ENCODE data around the gene STPG4. TPM values are rescaled to one million over a fixed set of nuclear protein-coding genes. Genes with fewer than 3 reads are reported as not detected.
A peak's percentile ranks its signal among the peaks of the same experiment; 100 is the strongest.

The STPG4 gene
- total RNA-seq, 3 donors from 2014 or later = 0.32 TPM; not detected in 2

DNA sequence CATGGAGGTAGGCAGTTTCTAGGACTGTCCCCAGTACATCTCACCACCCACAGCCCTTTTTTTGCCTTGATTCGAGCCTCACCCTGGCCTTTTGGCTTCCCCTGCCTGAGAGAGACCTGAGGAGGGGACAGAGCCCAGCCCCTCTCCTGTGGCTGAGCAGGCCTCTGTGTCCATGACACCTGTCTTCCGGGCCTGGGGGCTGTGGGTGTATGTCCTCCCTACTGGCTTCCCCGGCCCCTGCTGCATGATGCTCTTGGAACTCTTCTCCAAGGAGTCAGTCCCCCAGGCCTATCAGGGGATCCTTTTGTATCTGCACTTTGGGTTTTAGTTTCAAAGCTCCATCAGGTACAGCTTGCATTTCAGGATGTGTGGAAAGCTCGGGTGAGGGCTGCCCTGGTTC lies 80.4 kb downstream of the STPG4 start:
- Histone ChIP-seq H3K36me3 (no peaks in the 10 kb centered on the region), H3K4me1 (peaks cover 17 to 19% of the 10 kb centered on the region in 2 donors), H3K27ac (peak overlapping the region; percentile 94 to 97), H3K9me3 (no peaks in the 10 kb centered on the region), H3K4me3 (no peak overlapping the region), H3K27me3 (no peaks in the 10 kb centered on the region)
- intact Hi-C loops (cut with DNase I; ENCODE audit: low total_unique reads) = no loop called here
- TF ChIP-seq POLR2AphosphoS5 (IDR thresholded peaks at IDR 0.05) (no peak), POLR2A (IDR thresholded peaks at IDR 0.05) (no peak)
- TF ChIP-seq, protein P1, sequence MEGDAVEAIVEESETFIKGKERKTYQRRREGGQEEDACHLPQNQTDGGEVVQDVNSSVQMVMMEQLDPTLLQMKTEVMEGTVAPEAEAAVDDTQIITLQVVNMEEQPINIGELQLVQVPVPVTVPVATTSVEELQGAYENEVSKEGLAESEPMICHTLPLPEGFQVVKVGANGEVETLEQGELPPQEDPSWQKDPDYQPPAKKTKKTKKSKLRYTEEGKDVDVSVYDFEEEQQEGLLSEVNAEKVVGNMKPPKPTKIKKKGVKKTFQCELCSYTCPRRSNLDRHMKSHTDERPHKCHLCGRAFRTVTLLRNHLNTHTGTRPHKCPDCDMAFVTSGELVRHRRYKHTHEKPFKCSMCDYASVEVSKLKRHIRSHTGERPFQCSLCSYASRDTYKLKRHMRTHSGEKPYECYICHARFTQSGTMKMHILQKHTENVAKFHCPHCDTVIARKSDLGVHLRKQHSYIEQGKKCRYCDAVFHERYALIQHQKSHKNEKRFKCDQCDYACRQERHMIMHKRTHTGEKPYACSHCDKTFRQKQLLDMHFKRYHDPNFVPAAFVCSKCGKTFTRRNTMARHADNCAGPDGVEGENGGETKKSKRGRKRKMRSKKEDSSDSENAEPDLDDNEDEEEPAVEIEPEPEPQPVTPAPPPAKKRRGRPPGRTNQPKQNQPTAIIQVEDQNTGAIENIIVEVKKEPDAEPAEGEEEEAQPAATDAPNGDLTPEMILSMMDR (IDR thresholded peaks at IDR 0.05) = no peak
- DNase-seq (ENCODE audit: low spot score in 2 of 2) = no peak

DNA sequence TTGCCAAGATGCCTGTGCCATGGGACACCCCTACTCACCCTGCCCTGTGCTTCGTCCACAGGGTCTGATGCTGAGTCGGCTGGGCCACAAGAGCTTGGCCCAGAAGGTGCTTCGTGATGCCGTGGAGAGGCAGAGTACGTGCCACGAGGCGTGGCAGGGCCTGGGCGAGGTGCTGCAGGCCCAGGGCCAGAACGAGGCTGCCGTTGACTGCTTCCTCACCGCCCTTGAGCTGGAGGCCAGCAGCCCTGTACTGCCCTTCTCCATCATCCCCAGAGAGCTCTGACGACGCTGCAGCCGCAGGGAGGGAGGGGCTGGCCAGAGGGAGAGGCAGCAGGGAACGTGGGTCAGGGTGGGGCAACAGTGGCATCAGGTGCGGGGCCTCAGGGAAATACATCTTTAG lies 81.5 kb downstream of the STPG4 start:
- Histone ChIP-seq H3K27me3 (no peaks in the 10 kb centered on the region), H3K4me1 (peaks cover 27 to 28% of the 10 kb centered on the region in 2 donors), H3K4me3 (no peak overlapping the region), H3K27ac (peak overlapping the region; percentile 94 to 97), H3K9me3 (no peaks in the 10 kb centered on the region), H3K36me3 (no peaks in the 10 kb centered on the region)
- no peak for DNase-seq (ENCODE audit: low spot score in 2 of 2)
- intact Hi-C loops (cut with DNase I; ENCODE audit: low total_unique reads) = no loop called here
- no peak for TF ChIP-seq POLR2A (IDR thresholded peaks at IDR 0.05)
- TF ChIP-seq POLR2AphosphoS5 (IDR thresholded peaks at IDR 0.05) = no peak
- TF ChIP-seq, protein P1 (IDR thresholded peaks at IDR 0.05) = no peak

DNA sequence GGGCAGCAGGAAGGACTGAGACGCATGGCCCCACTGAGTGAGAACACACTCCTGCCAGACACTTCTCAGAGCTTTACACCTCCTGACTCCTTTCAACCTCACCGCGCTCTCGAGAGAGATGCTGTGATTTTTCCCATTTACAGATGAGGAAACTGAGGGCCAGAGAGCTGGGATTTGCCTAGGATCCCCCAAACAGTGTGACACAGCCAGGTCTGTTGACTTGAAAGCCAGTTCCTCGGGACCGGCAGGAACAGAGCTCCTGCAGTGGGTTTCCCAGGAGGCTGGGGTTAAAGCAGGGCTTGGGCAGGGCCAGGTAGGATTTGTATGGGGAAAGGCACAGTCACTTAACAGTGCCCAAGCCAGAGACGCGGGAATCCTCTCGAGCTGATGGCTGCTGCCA lies 81.9 kb downstream of the STPG4 start:
- H3K4me1 ChIP-seq = peaks cover 27 to 28% of the 10 kb centered on the region in 2 donors
- peak overlapping the region; percentile 94 to 97 for H3K27ac ChIP-seq
- TF ChIP-seq POLR2A (IDR thresholded peaks at IDR 0.05) = no peak
- TF ChIP-seq POLR2AphosphoS5 (IDR thresholded peaks at IDR 0.05) = no peak
- TF ChIP-seq, protein P1 (IDR thresholded peaks at IDR 0.05) = no peak
- H3K4me3 ChIP-seq = no peak overlapping the region
- DNase-seq (ENCODE audit: low spot score in 2 of 2) = no peak
- H3K27me3 ChIP-seq = no peaks in the 10 kb centered on the region
- H3K36me3 ChIP-seq = no peaks in the 10 kb centered on the region
- intact Hi-C loops (cut with DNase I; ENCODE audit: low total_unique reads) = no loop called here
- H3K9me3 ChIP-seq = no peaks in the 10 kb centered on the region

DNA sequence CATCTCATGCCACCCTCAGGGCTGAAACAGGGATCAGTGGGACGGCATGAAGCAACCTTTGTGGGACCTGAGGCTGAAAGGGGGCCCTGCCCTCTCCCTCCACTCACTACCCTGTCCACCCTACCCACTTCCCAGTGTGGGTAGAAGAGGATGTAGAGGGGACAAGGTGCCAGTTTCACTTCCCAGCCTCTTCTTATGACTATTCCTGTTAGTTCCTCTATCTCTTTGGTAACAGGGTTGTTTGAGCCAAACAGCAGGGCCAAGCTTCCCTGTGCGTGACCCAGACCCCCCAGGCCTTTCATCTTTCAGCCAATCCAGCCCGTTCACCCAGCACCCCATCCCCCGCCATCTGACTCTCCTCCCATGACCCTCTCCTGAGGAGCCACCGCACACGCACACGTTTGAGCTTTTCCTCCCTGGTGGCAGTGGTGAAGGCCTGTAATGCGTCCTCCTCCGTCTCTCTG lies 82.3 kb downstream of the STPG4 start:
- Histone ChIP-seq H3K9me3 (no peaks in the 10 kb centered on the region), H3K4me3 (no peak overlapping the region), H3K27ac (peak overlapping the region; percentile 94 to 97), H3K36me3 (no peaks in the 10 kb centered on the region), H3K4me1 (peaks cover 27 to 28% of the 10 kb centered on the region in 2 donors), H3K27me3 (no peaks in the 10 kb centered on the region)
- no peak for DNase-seq (ENCODE audit: low spot score in 2 of 2)
- TF ChIP-seq POLR2A (IDR thresholded peaks at IDR 0.05) = no peak
- TF ChIP-seq, protein P1 (IDR thresholded peaks at IDR 0.05) = no peak
- TF ChIP-seq POLR2AphosphoS5 (IDR thresholded peaks at IDR 0.05) = no peak
- intact Hi-C loops (cut with DNase I; ENCODE audit: low total_unique reads) = no loop called here

DNA sequence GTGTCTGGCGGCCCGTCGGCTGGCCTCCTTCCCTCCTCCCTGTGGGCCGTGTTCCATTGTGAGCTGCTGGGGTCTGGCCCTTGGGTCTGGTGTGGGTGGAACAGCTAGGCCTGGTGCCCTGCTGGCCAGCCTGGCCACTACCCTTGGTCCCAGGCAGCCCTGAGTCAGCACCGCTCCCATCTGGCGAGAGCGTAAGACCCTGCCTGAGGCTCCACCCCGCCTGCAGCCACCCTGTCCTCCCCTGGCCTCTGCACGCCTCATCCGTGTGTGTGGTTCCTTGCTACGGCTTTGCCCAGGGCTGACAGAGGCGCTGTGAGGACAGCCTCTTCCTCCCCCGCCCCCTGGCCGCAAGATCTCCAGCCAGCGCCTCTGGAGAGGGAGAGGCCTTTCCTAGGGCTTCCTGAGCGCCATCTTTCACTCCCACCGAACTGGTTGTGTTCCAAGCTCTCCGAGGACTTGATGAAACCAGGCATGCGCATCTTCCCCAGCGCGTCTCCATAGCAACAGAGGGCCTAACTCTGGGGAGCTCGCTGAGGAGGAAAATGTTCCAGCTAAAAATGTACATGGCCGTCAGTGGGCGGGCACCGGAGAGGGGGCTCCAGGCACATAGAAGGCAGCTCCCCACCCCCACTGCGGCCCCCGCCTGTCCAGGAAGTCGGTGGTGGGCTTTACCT lies 83.0 kb downstream of the STPG4 start:
- intact Hi-C loops (cut with DNase I; ENCODE audit: low total_unique reads) = no loop called here
- TF ChIP-seq, protein P1 (IDR thresholded peaks at IDR 0.05) = peak in 1 of 3 donors; percentile 26
- TF ChIP-seq POLR2AphosphoS5 (IDR thresholded peaks at IDR 0.05) (peak in 2 of 3 donors; percentile 31 to 51), POLR2A (IDR thresholded peaks at IDR 0.05) (no peak)
- H3K27me3 ChIP-seq = no peaks in the 10 kb centered on the region
- H3K9me3 ChIP-seq = no peaks in the 10 kb centered on the region
- no peak overlapping the region for H3K4me3 ChIP-seq
- peak overlapping the region; percentile 94 to 97 for H3K27ac ChIP-seq
- no peaks in the 10 kb centered on the region for H3K36me3 ChIP-seq
- peak in 1 of 2 donors; percentile 57 for DNase-seq (ENCODE audit: low spot score in 2 of 2)
- H3K4me1 ChIP-seq = peaks cover 27 to 28% of the 10 kb centered on the region in 2 donors

Measured in breast epithelium (tissue), 4 donors.